Kidney (tissue), 14 donors: ENCODE measurements around the gene ACAA1. TPM values are rescaled to one million over a fixed set of nuclear protein-coding genes. Genes with fewer than 3 reads are reported as not detected.

ENCODE experiments used
- DNase-seq, 5 donors: peaks; one replicate each; pipeline ENCODE4 v3.0.0-alpha.2; 2013 to 2020
- FAIRE-seq: peaks from 2 replicates; lab custom pipeline; 2012; peaks lifted over from hg19 to GRCh38; lab: Jason Lieb, UNC
- H3K27ac ChIP-seq, 2 donors: one replicate each; pipeline ENCODE4 v1.7.0; 2013; ENCODE audit warnings: low read depth in 2 of 2, low read length in 2 of 2, inconsistent platforms in 1 of 2
- H3K27me3 ChIP-seq: one replicate; pipeline ENCODE4 v1.7.1; 2013; ENCODE audit warnings: low read length, inconsistent platforms; ENCODE audit not compliant: control insufficient read depth, insufficient read depth
- H3K36me3 ChIP-seq, 3 donors: one replicate each; pipeline versions ENCODE4 v1.7.0 to v1.7.1; 2013; ENCODE audit warnings: low read length in 3 of 3, control low read depth in 1 of 3, inconsistent platforms in 1 of 3; ENCODE audit not compliant: insufficient read depth in 3 of 3, control insufficient read depth in 2 of 3
- H3K4me1 ChIP-seq, 3 donors: one replicate each; pipeline versions ENCODE4 v1.7.0 to v1.7.1; 2013; ENCODE audit warnings: low read length in 3 of 3, inconsistent platforms in 1 of 3, low read depth in 1 of 3; ENCODE audit not compliant: control insufficient read depth in 2 of 3, insufficient read depth in 2 of 3
- H3K4me3 ChIP-seq, 3 donors: one replicate each; pipeline versions ENCODE4 v1.7.0 to v1.8.1; 2013; ENCODE audit warnings: low read length in 3 of 3, control low read depth in 1 of 3, inconsistent platforms in 1 of 3
- H3K9ac ChIP-seq, 3 donors: one replicate each; pipeline versions ENCODE4 v1.7.0 to v1.7.1; 2013; ENCODE audit warnings: low read length in 3 of 3, control low read depth in 1 of 3, inconsistent platforms in 1 of 3
- H3K9me3 ChIP-seq, 3 donors: one replicate each; pipeline versions ENCODE4 v1.7.0 to v1.7.1; 2013; ENCODE audit warnings: low read length in 3 of 3, control low read depth in 1 of 3, inconsistent platforms in 1 of 3; ENCODE audit not compliant: control insufficient read depth in 2 of 3, insufficient read depth in 1 of 3
- CTCF ChIP-seq: IDR thresholded peaks from 3 replicates; pipeline ENCODE4 v1.5.1; 2012; ENCODE audit warnings: mild to moderate bottlenecking, moderate library complexity, borderline replicate concordance; ENCODE audit not compliant: insufficient read depth; ENCODE audit errors: extremely low read depth
- intact Hi-C: fragments of 100-400 bp; cut with DNase I; formaldehyde crosslinking; loops from one replicate; pipeline ENCODE4 v1.11.1; 2022
- polyA plus RNA-seq: library from polyadenylated mRNA; stranded (reverse); fragments of 350-450 nt; fragmentation: Illumina TruSeq; extraction: RNeasy Lipid Tissue Mini Kit (QIAGEN cat#74804); gene quantifications from one replicate; pipeline ENCODE4 v1.2.3, GENCODE V29; 2014; ENCODE audit warnings: low read depth, low replicate concordance; ENCODE audit not compliant: insufficient read depth
- total RNA-seq: library from RNA; stranded (reverse); fragmentation: NEBNext Ultra II Directional; extraction: Animal tissue kit (Norgen Biotek cat#: 25700); gene quantifications from one replicate; pipeline ENCODE4 v1.2.1, GENCODE V29; 2021
- donor health status: control.
- donor health status: control.
- donor health status: control.
- donor health status: control.
- donor health status: control.
- donor health status: DM: yes; HTN: yes; CAD: no.
- donor health status: Normal renal cell carcinoma (clear cell type).

ACAA1 gene
- total and polyA plus RNA-seq, 2 donors from 2014 or later: 90.0 to 566 TPM

- no peak for FAIRE-seq
Measured at GRCh38 chr3:38151667-38152265, 14.8 kb upstream of the ACAA1 start.

GRCh38 chr3:38150780-38151528, 14.0 kb upstream of the ACAA1 start:
- Histone ChIP-seq H3K4me3 (no peak overlapping the region), H3K4me1 (peaks cover 0 to 5% (median 0%) of the 10 kb centered on the region in 3 donors), H3K9me3 (no peaks in the 10 kb centered on the region), H3K36me3 (no peaks in the 10 kb centered on the region), H3K9ac (no peak overlapping the region), H3K27ac (no peak overlapping the region), H3K27me3 (no peaks in the 10 kb centered on the region)
- FAIRE-seq: no peak
- intact Hi-C loops: no loop called here
- no peak for DNase-seq
- TF ChIP-seq CTCF: no peak

More at GRCh38 chr3:38151667-38152265, 14.8 kb upstream of the ACAA1 start:
- no peaks in the 10 kb centered on the region for H3K27me3 ChIP-seq
- H3K9me3 ChIP-seq: no peaks in the 10 kb centered on the region
- no peak for TF ChIP-seq CTCF
- H3K4me1 ChIP-seq: peaks cover 0 to 5% (median 0%) of the 10 kb centered on the region in 3 donors
- no peaks in the 10 kb centered on the region for H3K36me3 ChIP-seq
- intact Hi-C loops: no loop called here
- H3K9ac ChIP-seq: no peak overlapping the region
- H3K27ac ChIP-seq: no peak overlapping the region
- no peak for DNase-seq
- no peak overlapping the region for H3K4me3 ChIP-seq

- Histone ChIP-seq H3K4me1 (peaks cover 0 to 2% (median 0%) of the 10 kb centered on the region in 3 donors), H3K4me3 (no peak overlapping the region), H3K36me3 (no peaks in the 10 kb centered on the region), H3K27ac (no peak overlapping the region), H3K9me3 (no peaks in the 10 kb centered on the region), H3K27me3 (no peaks in the 10 kb centered on the region), H3K9ac (no peak overlapping the region)
- no peak for TF ChIP-seq CTCF
- intact Hi-C loops: no loop called here
- FAIRE-seq (no peak), DNase-seq (no peak)
Measured at GRCh38 chr3:38149708-38150107, 12.8 kb upstream of the ACAA1 start.
